ENCODE measurements around the gene ZFAND6. TPM values are rescaled to one million over a fixed set of nuclear protein-coding genes. Genes with fewer than 3 reads are reported as not detected.

The ZFAND6 gene
- total RNA-seq, 2 experiments from 2014 or later, result 86.2 to 122 TPM

DNA sequence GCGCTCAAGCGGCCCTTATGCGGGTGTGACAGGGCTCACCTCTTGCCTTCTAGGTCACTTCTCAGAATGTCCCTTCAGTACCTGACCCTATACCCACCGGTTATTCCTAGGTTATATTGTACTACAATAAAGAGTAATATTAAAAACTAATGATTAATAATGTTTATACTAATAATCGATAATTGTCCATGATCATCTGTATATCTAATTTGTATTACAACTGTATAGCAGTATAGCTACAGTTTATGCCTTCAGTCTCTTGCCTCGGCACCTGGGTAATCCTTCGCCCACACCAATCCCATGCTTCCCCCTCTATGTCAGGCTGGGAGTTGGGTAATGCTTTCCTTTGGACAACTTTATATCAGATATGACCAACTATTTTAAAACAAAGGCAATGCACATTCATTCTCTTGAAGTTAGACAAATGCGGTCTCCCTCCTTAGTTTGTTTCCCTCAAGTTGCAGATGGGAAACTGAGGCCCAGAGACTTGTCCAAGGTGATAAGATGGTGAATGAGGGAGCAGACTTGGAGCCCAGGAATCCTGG, 96.8 kb downstream of the ZFAND6 start:
- TF ChIP-seq EZH2phosphoT487 (IDR thresholded peaks at IDR 0.05; ENCODE audit: borderline replicate concordance, low read depth, low read length) (no peak), CTCF (conservative IDR thresholded peaks at IDR 0.05; ENCODE audit: low read length) (no peak)
- Histone ChIP-seq H3K36me3 (ENCODE audit: insufficient read depth, low read length) (no peaks in the 10 kb centered on the region), H3K4me3 (ENCODE audit: low read depth, low read length, poor library complexity, severe bottlenecking) (no peak overlapping the region), H3K27ac (ENCODE audit: low read depth, low read length, poor library complexity, severe bottlenecking) (no peak overlapping the region), H3K9me2 (ENCODE audit: insufficient read depth, low read length) (no peaks in the 10 kb centered on the region), H4K20me1 (ENCODE audit: insufficient read depth, low read length) (no peaks in the 10 kb centered on the region), H3K4me2 (ENCODE audit: low read length) (no peak overlapping the region), H3K4me1 (ENCODE audit: insufficient read depth, low read length, poor library complexity, severe bottlenecking) (peaks cover 34% of the 10 kb centered on the region), H3K79me2 (ENCODE audit: insufficient read depth, low read depth, low read length) (no peaks in the 10 kb centered on the region), H3K9me3 (ENCODE audit: low read length) (no peaks in the 10 kb centered on the region), H2AFZ (ENCODE audit: low read length) (no peak overlapping the region)
- no peak for DNase-seq (ENCODE audit: low spot score)
- POLR2A ChIA-PET, result interaction anchor here (0.5 kb wide), 1 partner anchor 941 kb away, joined by 5 read pairs; no protein-coding TSS in a partner anchor
- CTCF ChIA-PET (ENCODE audit: unreplicated experiment), result no interaction called here
- intact Hi-C loops (cut with micrococcal nuclease; ENCODE audit: unreplicated experiment), result loop anchor here (10.0 kb wide), 1 partner anchor 261 kb away; the partner anchor contains the start of gene MTHFS
- BruUV-seq (replicated peaks), result no TSS peak

GRCh38 chr15:80157215-80157614, 97.7 kb downstream of the ZFAND6 start:
- Histone ChIP-seq H3K27ac (ENCODE audit: low read depth, low read length, poor library complexity, severe bottlenecking) (no peak overlapping the region), H3K4me1 (ENCODE audit: insufficient read depth, low read length, poor library complexity, severe bottlenecking) (peaks cover 29% of the 10 kb centered on the region), H4K20me1 (ENCODE audit: insufficient read depth, low read length) (no peaks in the 10 kb centered on the region), H3K4me3 (ENCODE audit: low read depth, low read length, poor library complexity, severe bottlenecking) (no peak overlapping the region), H3K9me3 (ENCODE audit: low read length) (no peaks in the 10 kb centered on the region), H3K36me3 (ENCODE audit: insufficient read depth, low read length) (no peaks in the 10 kb centered on the region), H3K9me2 (ENCODE audit: insufficient read depth, low read length) (no peaks in the 10 kb centered on the region), H3K4me2 (ENCODE audit: low read length) (no peak overlapping the region), H2AFZ (ENCODE audit: low read length) (no peak overlapping the region), H3K79me2 (ENCODE audit: insufficient read depth, low read depth, low read length) (no peaks in the 10 kb centered on the region)
- intact Hi-C loops (cut with micrococcal nuclease; ENCODE audit: unreplicated experiment), result loop anchor here (10.0 kb wide), 1 partner anchor 262 kb away; the partner anchor contains the start of gene MTHFS
- ChIA-PET POLR2A (interaction anchor here (0.6 to 1.3 kb wide), 4 partner anchors 12 to 179 kb away, joined by 3 to 5 read pairs (median 4); no protein-coding TSS in a partner anchor), CTCF (ENCODE audit: unreplicated experiment) (interaction anchor here (0.6 kb wide), 2 partner anchors 9 to 119 kb away, joined by 3 read pairs; no protein-coding TSS in a partner anchor)
- BruUV-seq (replicated peaks), result no TSS peak
- TF ChIP-seq CTCF (conservative IDR thresholded peaks at IDR 0.05; ENCODE audit: low read length) (no peak), EZH2phosphoT487 (IDR thresholded peaks at IDR 0.05; ENCODE audit: borderline replicate concordance, low read depth, low read length) (no peak)
- peak; percentile 18 for DNase-seq (ENCODE audit: low spot score)

GRCh38 chr15:80159301-80159700, 99.8 kb downstream of the ZFAND6 start:
- Histone ChIP-seq H3K4me3 (ENCODE audit: low read depth, low read length, poor library complexity, severe bottlenecking) (no peak overlapping the region), H3K4me2 (ENCODE audit: low read length) (no peak overlapping the region), H2AFZ (ENCODE audit: low read length) (no peak overlapping the region), H3K27ac (ENCODE audit: low read depth, low read length, poor library complexity, severe bottlenecking) (no peak overlapping the region), H4K20me1 (ENCODE audit: insufficient read depth, low read length) (no peaks in the 10 kb centered on the region), H3K79me2 (ENCODE audit: insufficient read depth, low read depth, low read length) (no peaks in the 10 kb centered on the region), H3K4me1 (ENCODE audit: insufficient read depth, low read length, poor library complexity, severe bottlenecking) (peaks cover 21% of the 10 kb centered on the region), H3K36me3 (ENCODE audit: insufficient read depth, low read length) (peaks cover 8% of the 10 kb centered on the region; the same call in 1 of the 2 replicates), H3K9me3 (ENCODE audit: low read length) (no peaks in the 10 kb centered on the region), H3K9me2 (ENCODE audit: insufficient read depth, low read length) (no peaks in the 10 kb centered on the region)
- POLR2A ChIA-PET, result no interaction called here
- TF ChIP-seq CTCF (conservative IDR thresholded peaks at IDR 0.05; ENCODE audit: low read length) (no peak), EZH2phosphoT487 (IDR thresholded peaks at IDR 0.05; ENCODE audit: borderline replicate concordance, low read depth, low read length) (no peak)
- CTCF ChIA-PET (ENCODE audit: unreplicated experiment), result no interaction called here
- BruUV-seq (replicated peaks), result no TSS peak
- DNase-seq (ENCODE audit: low spot score), result no peak
- intact Hi-C loops (cut with micrococcal nuclease; ENCODE audit: unreplicated experiment), result loop anchor here (10.0 kb wide), 1 partner anchor 264 kb away; the partner anchor contains the start of gene MTHFS

All from OCI-LY7 (cell line).